NCI-H460 (cell line): Measurements from ENCODE around the gene ATG7. TPM values are rescaled to one million over a fixed set of nuclear protein-coding genes. Genes with fewer than 3 reads are reported as not detected.
A peak's percentile ranks its signal among the peaks of the same experiment; 100 is the strongest.

Source experiments
- DNase-seq: peaks from one replicate; pipeline ENCODE4 v3.0.0-alpha.2; 2016; ENCODE audit warnings: low read depth; ENCODE audit errors: extremely low read depth
- total RNA-seq: library from RNA; depleted of rRNA; stranded (reverse); fragments of >200 nt; shearing (Covaris generic); gene quantifications from 2 replicates; pipeline ENCODE4 v1.2.3, GENCODE V29; 2014

Gene ATG7
- total RNA-seq, 1 experiment from 2014 or later: 31.9 TPM

GRCh38 chr3:11290743-11291680, 18.8 kb downstream of the ATG7 start:
- DNase-seq: no peak

- DNase-seq: no peak
Observed at GRCh38 chr3:11291808-11292207, 19.6 kb downstream of the ATG7 start.

- DNase-seq: no peak
Observed at GRCh38 chr3:11297126-11297525, 24.9 kb downstream of the ATG7 start.

- DNase-seq: no peak
Observed at GRCh38 chr3:11300970-11301369, 28.8 kb downstream of the ATG7 start.

- no peak for DNase-seq
Observed at GRCh38 chr3:11302444-11302843, 30.2 kb downstream of the ATG7 start.

GRCh38 chr3:11304175-11304574, 32.0 kb downstream of the ATG7 start:
- DNase-seq: no peak

- peak; percentile 16 for DNase-seq
Observed at GRCh38 chr3:11305509-11305908, 33.3 kb downstream of the ATG7 start.

- DNase-seq: no peak
Observed at GRCh38 chr3:11306817-11307589, 34.8 kb downstream of the ATG7 start.

GRCh38 chr3:11307830-11308432, 35.7 kb downstream of the ATG7 start:
- DNase-seq: no peak

- DNase-seq: no peak
Observed at GRCh38 chr3:11310258-11310657, 38.1 kb downstream of the ATG7 start.

GRCh38 chr3:11312166-11312565, 40.0 kb downstream of the ATG7 start:
- DNase-seq: no peak

GRCh38 chr3:11317300-11317699, 45.1 kb downstream of the ATG7 start:
- no peak for DNase-seq

- no peak for DNase-seq
Observed at GRCh38 chr3:11322931-11323330, 50.7 kb downstream of the ATG7 start.

- DNase-seq: no peak
Observed at GRCh38 chr3:11323813-11324212, 51.6 kb downstream of the ATG7 start.

GRCh38 chr3:11327619-11328018, 55.4 kb downstream of the ATG7 start:
- no peak for DNase-seq

GRCh38 chr3:11328196-11328945, 56.2 kb downstream of the ATG7 start:
- DNase-seq: no peak

- DNase-seq: no peak
Observed at GRCh38 chr3:11329777-11330176, 57.6 kb downstream of the ATG7 start.

- DNase-seq: no peak
Observed at GRCh38 chr3:11331101-11331500, 58.9 kb downstream of the ATG7 start.

GRCh38 chr3:11335056-11335608, 62.9 kb downstream of the ATG7 start:
- DNase-seq: peak; percentile 59

GRCh38 chr3:11339541-11339940, 67.3 kb downstream of the ATG7 start:
- DNase-seq: no peak
